ENCODE measurements around the gene SHD. TPM values are rescaled to one million over a fixed set of nuclear protein-coding genes. Genes with fewer than 3 reads are reported as not detected.

SHD gene
- total and polyA plus RNA-seq, 2 of the 8 experiments (the other 6 are each of a cell fraction or from before 2014, with no cell fraction given) = 5.8 to 10.7 TPM

DNA sequence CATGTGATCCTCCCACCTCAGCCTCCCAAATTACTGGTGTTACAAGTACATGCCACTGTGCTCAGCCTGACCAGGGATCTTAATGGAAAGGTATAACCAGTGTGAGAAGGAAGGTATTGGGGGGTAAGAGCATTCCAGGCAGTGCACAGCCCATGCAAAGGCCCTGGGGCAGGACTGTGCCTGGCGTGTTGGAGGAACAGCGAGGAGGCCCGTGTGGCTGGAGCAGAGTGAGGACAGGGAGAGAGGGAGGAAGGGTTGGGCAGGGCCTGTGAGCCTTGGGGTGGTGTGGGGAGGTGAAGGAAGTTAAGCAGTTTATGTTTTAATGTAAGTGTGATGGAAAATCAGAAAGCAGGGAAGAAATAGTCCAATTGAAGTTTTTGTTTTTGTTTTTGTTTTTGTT, 21.5 kb downstream of the SHD start:
- H4K91ac ChIP-seq (replicated peaks; ENCODE audit: insufficient read length, low read length) = no peak overlapping the region
- no peak overlapping the region for H3K23ac ChIP-seq (ENCODE audit: insufficient read length)
- H3K4me3 ChIP-seq (ENCODE audit: extremely low read depth in 1 of 4, insufficient read depth in 2 of 4, low read depth in 3 of 4, low read length in 4 of 4) = no peak overlapping the region
- no peak overlapping the region for H3K14ac ChIP-seq (ENCODE audit: insufficient read length)
- H4K20me1 ChIP-seq (replicated peaks in 1 of 2; ENCODE audit: control insufficient read depth in 1 of 2, insufficient read depth in 2 of 2, low read length in 2 of 2) = peaks cover 0 to under 1% of the 10 kb centered on the region in 2 experiments
- H2BK20ac ChIP-seq (ENCODE audit: low read length) = no peak overlapping the region
- H2AK5ac ChIP-seq (ENCODE audit: low read depth, low read length) = no peak overlapping the region
- H3K79me1 ChIP-seq (ENCODE audit: low read depth, low read length) = peaks cover 1% of the 10 kb centered on the region; the same call in 1 of the 2 replicates
- H3K9me3 ChIP-seq (ENCODE audit: insufficient read depth in 2 of 2, low read depth in 1 of 2, low read length in 1 of 2) = no peaks in the 10 kb centered on the region
- FAIRE-seq = no peak
- no peaks in the 10 kb centered on the region for H3K27me3 ChIP-seq (replicated peaks in 1 of 4; ENCODE audit: control insufficient read depth in 3 of 4, extremely low read depth in 1 of 4, insufficient read depth in 3 of 4, low read length in 3 of 4)
- no peak overlapping the region for H3K56ac ChIP-seq (replicated peaks; ENCODE audit: insufficient read length, low read depth, low read length)
- WGBS, 2 experiments (ENCODE audit: extremely low coverage in 1 of 2, insufficient coverage in 1 of 2, insufficient read length in 1 of 2, insufficient replicate concordance in 2 of 2, low coverage in 1 of 2, low lambda C conversion rate in 2 of 2, missing lambda C conversion rate in 1 of 2) = 97% methylated on average over 3 of the region's 3 CpGs; no CpG with 5 or more reads in 1 of the 2 experiments
- H3K4me2 ChIP-seq (ENCODE audit: insufficient read depth in 1 of 2, low read depth in 2 of 2, low read length in 2 of 2) = no peak overlapping the region
- H3K4me1 ChIP-seq (replicated peaks in 1 of 4; ENCODE audit: control insufficient read depth in 3 of 4, insufficient read depth in 4 of 4, low read length in 3 of 4) = peaks cover 0 to 15% (median 1%) of the 10 kb centered on the region in 4 experiments; a peak in 5 of 7 replicates
- no peaks in the 10 kb centered on the region; a peak in 1 of 8 replicates for H3K36me3 ChIP-seq (ENCODE audit: control insufficient read depth in 2 of 4, insufficient read depth in 4 of 4, low read length in 3 of 4)
- H3K18ac ChIP-seq (ENCODE audit: extremely low read depth, low read length) = no peak overlapping the region
- no peak overlapping the region for H2AFZ ChIP-seq (ENCODE audit: low read length)
- POLR2A ChIA-PET (ENCODE audit: partially characterized antibody) = interaction anchor here (0.6 kb wide), 1 partner anchor 10 kb away, joined by 3 read pairs; no protein-coding TSS in a partner anchor
- no peak for DNase-seq (ENCODE audit: low read depth in 1 of 2, low spot score in 2 of 2)
- no peak overlapping the region for H2BK15ac ChIP-seq (ENCODE audit: low read length)
- no peaks in the 10 kb centered on the region for H3K79me2 ChIP-seq (ENCODE audit: control insufficient read depth in 1 of 2, insufficient read depth in 2 of 2, low read length in 2 of 2)
- no peak overlapping the region for H3K27ac ChIP-seq (ENCODE audit: low read depth, low read length)
- no peak overlapping the region for H2BK120ac ChIP-seq (replicated peaks; ENCODE audit: low read depth, low read length)
- no peak overlapping the region for H4K5ac ChIP-seq (ENCODE audit: insufficient read length, low read depth, low read length)
- H4K8ac ChIP-seq (ENCODE audit: extremely low read depth, insufficient read depth, low read length) = no peak overlapping the region
- H3K23me2 ChIP-seq (ENCODE audit: low read depth, low read length) = no peaks in the 10 kb centered on the region; the same call in 1 of the 2 replicates
- H3K4ac ChIP-seq (replicated peaks; ENCODE audit: insufficient read length, low read depth, low read length) = no peak overlapping the region
- no peak overlapping the region for H3K9ac ChIP-seq (replicated peaks in 1 of 4; ENCODE audit: extremely low read depth in 1 of 4, low read depth in 3 of 4, low read length in 3 of 4)
- CTCF ChIA-PET (ENCODE audit: partially characterized antibody) = interaction anchor here (0.9 to 1.2 kb wide), 3 partner anchors 19 to 29 kb away, joined by 3 read pairs; no protein-coding TSS in a partner anchor
- H2BK5ac ChIP-seq (ENCODE audit: low read depth, low read length) = no peak overlapping the region
- no peak overlapping the region for H2BK12ac ChIP-seq (ENCODE audit: low read depth, low read length)
- TF ChIP-seq ZNF274 (IDR thresholded peaks at IDR 0.05; ENCODE audit: borderline replicate concordance, extremely low read depth, low read length) = no peak
- TF ChIP-seq CTBP2 (IDR thresholded peaks at IDR 0.05; ENCODE audit: borderline replicate concordance, insufficient read depth, insufficient read length, low read length) = no peak
- TF ChIP-seq CBX5 (IDR thresholded peaks at IDR 0.05; ENCODE audit: low read depth, low read length) = no peak
